ENCODE data around the gene STAT5A.

- TF ChIP-seq POLR2A (IDR thresholded peaks at IDR 0.05; ENCODE audit: extremely low read depth, insufficient read length) (no peak), CTCF (IDR thresholded peaks at IDR 0.05; ENCODE audit: low read depth, low read length) (no peak)
These were observed 12.7 kb downstream of the STAT5A start for GRCh38 chr17:42301022-42301421.

Measured in NB4 (cell line).